ENCODE data around the gene HINT2. TPM values are rescaled to one million over a fixed set of nuclear protein-coding genes. Genes with fewer than 3 reads are reported as not detected.

Gene HINT2
- total and polyA plus RNA-seq, 2 donors (not counting 1 experiment from before 2014, with no cell fraction given), result 31.9 to 33.6 TPM

GRCh38 chr9:35840881-35841644 lies 26.2 kb upstream of the HINT2 start:
- no peak for DNase-seq
- Histone ChIP-seq H3K36me3 (replicated peaks in 1 of 2; ENCODE audit: control extremely low read depth in 1 of 2, control insufficient read depth in 1 of 2, extremely low read depth in 1 of 2, insufficient read depth in 2 of 2, low read length in 1 of 2) (no peaks in the 10 kb centered on the region), H3K79me2 (ENCODE audit: control insufficient read depth, insufficient read depth, low read length) (peaks cover 3% of the 10 kb centered on the region), H2AFZ (ENCODE audit: insufficient read depth, low read depth, low read length, poor library complexity, severe bottlenecking) (no peak overlapping the region), H3K27ac (ENCODE audit: low read length in 2 of 2) (no peak overlapping the region), H3K9me3 (ENCODE audit: control extremely low read depth in 1 of 3, control insufficient read depth in 2 of 3, insufficient read depth in 1 of 3, low read length in 2 of 3) (no peaks in the 10 kb centered on the region), H3K9ac (ENCODE audit: low read length) (no peak overlapping the region), H3K4me3 (ENCODE audit: control extremely low read depth in 1 of 5, extremely low read depth in 1 of 5, insufficient read depth in 1 of 5, low read depth in 2 of 5, low read length in 4 of 5) (no peak overlapping the region), H3K4me1 (ENCODE audit: control insufficient read depth in 2 of 2, insufficient read depth in 2 of 2, low read length in 2 of 2) (peaks cover 46 to 55% of the 10 kb centered on the region in 2 donors), H3K27me3 (replicated peaks in 1 of 4; ENCODE audit: control extremely low read depth in 1 of 4, control insufficient read depth in 3 of 4, insufficient read depth in 4 of 4, low read length in 3 of 4) (no peaks in the 10 kb centered on the region), H4K20me1 (ENCODE audit: control insufficient read depth, insufficient read depth, low read length, poor library complexity, severe bottlenecking) (no peaks in the 10 kb centered on the region), H3K4me2 (replicated peaks; ENCODE audit: low read depth, low read length, poor library complexity, severe bottlenecking) (no peak overlapping the region)
- no peak overlapping the region for H3K27ac Mint-ChIP-seq
- ChIA-PET CTCF (interaction anchor here (0.7 to 7.4 kb wide), 5 partner anchors 14 to 172 kb away, joined by 3 to 54 read pairs (median 3); partner anchors contain the start of genes FAM221B and TMEM8B), POLR2A (no interaction called here)
- TF ChIP-seq EZH2 (IDR thresholded peaks at IDR 0.05; ENCODE audit: borderline replicate concordance, insufficient read depth, low read depth, low read length, poor library complexity, severe bottlenecking) (no peak), CTCF (IDR thresholded peaks at IDR 0.05) (no peak)
- intact Hi-C loops (cut with micrococcal nuclease), result no loop called here
- WGBS (ENCODE audit: insufficient coverage), result 99% methylated on average over 13 of the region's 15 CpGs
- no peaks in the 10 kb centered on the region for H3K27me3 Mint-ChIP-seq
- no peak for ATAC-seq (ENCODE audit: low read depth)
- H3K9me3 Mint-ChIP-seq (ENCODE audit: insufficient read depth), result no peaks in the 10 kb centered on the region
- peaks cover 50% of the 10 kb centered on the region for H3K4me1 Mint-ChIP-seq
- H3K4me3 Mint-ChIP-seq, result no peak overlapping the region

GRCh38 chr9:35839926-35840325 lies 25.1 kb upstream of the HINT2 start:
- Mint-ChIP-seq H3K9me3 (ENCODE audit: insufficient read depth) (no peaks in the 10 kb centered on the region), H3K27ac (no peak overlapping the region), H3K4me3 (no peak overlapping the region), H3K27me3 (no peaks in the 10 kb centered on the region), H3K4me1 (peaks cover 49% of the 10 kb centered on the region)
- intact Hi-C loops (cut with micrococcal nuclease), result no loop called here
- Histone ChIP-seq H3K79me2 (ENCODE audit: control insufficient read depth, insufficient read depth, low read length) (peaks cover 3% of the 10 kb centered on the region), H3K36me3 (replicated peaks in 1 of 2; ENCODE audit: control extremely low read depth in 1 of 2, control insufficient read depth in 1 of 2, extremely low read depth in 1 of 2, insufficient read depth in 2 of 2, low read length in 1 of 2) (no peaks in the 10 kb centered on the region), H3K4me3 (ENCODE audit: control extremely low read depth in 1 of 5, extremely low read depth in 1 of 5, insufficient read depth in 1 of 5, low read depth in 2 of 5, low read length in 4 of 5) (no peak overlapping the region), H3K4me2 (replicated peaks; ENCODE audit: low read depth, low read length, poor library complexity, severe bottlenecking) (no peak overlapping the region), H3K27me3 (replicated peaks in 1 of 4; ENCODE audit: control extremely low read depth in 1 of 4, control insufficient read depth in 3 of 4, insufficient read depth in 4 of 4, low read length in 3 of 4) (no peaks in the 10 kb centered on the region), H3K9ac (ENCODE audit: low read length) (no peak overlapping the region), H3K9me3 (ENCODE audit: control extremely low read depth in 1 of 3, control insufficient read depth in 2 of 3, insufficient read depth in 1 of 3, low read length in 2 of 3) (no peaks in the 10 kb centered on the region), H2AFZ (ENCODE audit: insufficient read depth, low read depth, low read length, poor library complexity, severe bottlenecking) (no peak overlapping the region), H4K20me1 (ENCODE audit: control insufficient read depth, insufficient read depth, low read length, poor library complexity, severe bottlenecking) (no peaks in the 10 kb centered on the region), H3K4me1 (ENCODE audit: control insufficient read depth in 2 of 2, insufficient read depth in 2 of 2, low read length in 2 of 2) (peaks cover 38 to 52% of the 10 kb centered on the region in 2 donors), H3K27ac (ENCODE audit: low read length in 2 of 2) (no peak overlapping the region)
- ChIA-PET CTCF (interaction anchor here (0.8 to 7.4 kb wide), 5 partner anchors 13 to 104 kb away, joined by 3 to 54 read pairs (median 5); partner anchors contain the start of genes FAM221B and TMEM8B), POLR2A (no interaction called here)
- no peak for TF ChIP-seq CTCF (IDR thresholded peaks at IDR 0.05)
- TF ChIP-seq EZH2 (IDR thresholded peaks at IDR 0.05; ENCODE audit: borderline replicate concordance, insufficient read depth, low read depth, low read length, poor library complexity, severe bottlenecking), result no peak
- ATAC-seq (ENCODE audit: low read depth) (peak; percentile 39), DNase-seq (peak; percentile 41)
- WGBS (ENCODE audit: insufficient coverage), result 22% methylated on average over 5 of the region's 5 CpGs

Measured in B cell (primary cell).